ENCODE results near the gene CKB.
A peak's percentile ranks its signal among the peaks of the same experiment; 100 is the strongest.

Gene CKB

DNA sequence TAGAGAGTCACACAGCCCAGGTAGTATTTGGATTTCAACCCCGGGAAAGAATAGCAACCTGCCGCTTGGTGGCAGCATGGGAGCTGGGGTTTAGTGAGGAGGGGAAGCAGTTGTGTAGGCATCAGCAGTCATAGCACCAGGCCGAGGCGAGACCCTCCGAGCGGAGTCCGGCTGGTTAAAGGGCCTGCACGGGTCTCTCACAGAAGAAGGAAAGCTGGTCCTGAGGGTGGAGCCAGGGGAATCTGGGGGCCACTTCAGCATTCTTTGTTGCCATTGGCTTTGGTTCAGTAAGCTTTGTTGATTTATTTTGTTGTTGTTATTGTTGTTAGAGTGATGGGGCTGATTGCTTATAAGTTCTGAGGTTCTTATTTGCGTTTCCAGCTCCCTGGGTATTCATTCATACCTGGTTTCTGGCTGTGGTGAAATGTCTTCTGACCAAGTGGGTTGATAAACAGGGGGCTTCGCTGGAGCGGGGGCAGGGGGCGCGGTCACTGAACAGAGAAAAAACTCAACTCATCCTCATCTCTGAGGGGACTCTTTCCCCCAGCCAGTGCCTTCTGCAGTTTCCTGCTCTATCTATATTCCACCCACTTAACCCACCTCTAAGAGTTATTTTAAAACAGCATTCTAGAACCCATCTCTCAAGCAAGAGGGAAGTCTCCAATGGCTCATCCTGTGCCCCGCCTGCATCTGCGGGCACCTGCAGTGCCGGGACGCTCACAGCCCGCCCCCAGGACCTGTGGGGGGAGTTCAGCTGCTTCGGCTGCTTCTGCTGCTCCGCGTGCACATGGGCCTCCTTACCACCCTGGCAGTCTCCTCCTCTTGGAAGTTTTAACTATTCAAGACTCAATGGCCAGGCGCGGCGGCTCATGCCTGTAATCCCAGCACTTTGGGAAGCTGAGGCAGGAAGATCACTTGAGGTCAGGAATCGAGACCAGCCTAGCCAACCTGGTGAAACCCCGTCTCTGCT, 11.6 kb downstream of the CKB start:
- DNase-seq (ENCODE audit: low read depth), result no peak

DNA sequence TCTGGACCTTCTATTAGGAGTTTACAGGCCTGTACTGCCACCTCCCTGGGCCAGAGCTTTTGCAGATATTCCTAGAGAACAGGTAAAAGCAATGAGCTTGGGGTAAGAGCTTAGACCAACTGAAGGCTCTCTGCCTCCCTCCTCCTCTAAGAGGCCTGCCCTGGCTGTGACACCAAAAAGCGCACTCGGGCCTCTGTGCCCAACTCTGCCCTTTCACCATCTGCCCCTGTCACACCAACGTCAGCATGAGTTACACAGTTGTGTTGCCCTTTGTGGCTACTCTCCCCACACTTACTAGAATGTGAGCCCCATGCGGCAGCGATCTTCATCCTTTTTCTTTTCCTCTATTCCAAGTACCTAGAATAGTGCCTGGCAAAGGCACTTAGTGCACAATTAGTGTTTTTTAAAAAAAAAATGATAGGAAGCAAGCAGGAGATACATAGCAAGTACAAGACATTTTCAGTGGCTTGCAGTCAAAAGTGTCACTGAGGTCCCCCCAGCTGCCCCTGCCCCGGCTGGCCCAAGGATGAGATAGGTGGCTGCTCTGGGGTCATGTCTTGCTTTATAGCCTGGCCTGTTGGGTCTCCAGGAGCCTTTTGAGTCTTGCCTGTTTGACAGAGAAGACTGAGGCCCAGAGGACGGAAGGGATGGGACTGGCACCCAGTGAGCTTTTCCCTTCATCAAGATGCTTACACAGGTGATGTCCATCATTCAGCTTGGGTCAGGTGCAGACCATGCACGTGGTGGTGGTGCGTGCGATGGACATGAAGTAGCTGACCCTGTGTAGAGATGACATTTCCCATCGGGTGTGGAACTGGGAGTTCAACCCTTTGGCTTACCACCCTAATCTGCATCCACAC, 12.5 kb downstream of the CKB start:
- no peak for DNase-seq (ENCODE audit: low read depth)

DNA sequence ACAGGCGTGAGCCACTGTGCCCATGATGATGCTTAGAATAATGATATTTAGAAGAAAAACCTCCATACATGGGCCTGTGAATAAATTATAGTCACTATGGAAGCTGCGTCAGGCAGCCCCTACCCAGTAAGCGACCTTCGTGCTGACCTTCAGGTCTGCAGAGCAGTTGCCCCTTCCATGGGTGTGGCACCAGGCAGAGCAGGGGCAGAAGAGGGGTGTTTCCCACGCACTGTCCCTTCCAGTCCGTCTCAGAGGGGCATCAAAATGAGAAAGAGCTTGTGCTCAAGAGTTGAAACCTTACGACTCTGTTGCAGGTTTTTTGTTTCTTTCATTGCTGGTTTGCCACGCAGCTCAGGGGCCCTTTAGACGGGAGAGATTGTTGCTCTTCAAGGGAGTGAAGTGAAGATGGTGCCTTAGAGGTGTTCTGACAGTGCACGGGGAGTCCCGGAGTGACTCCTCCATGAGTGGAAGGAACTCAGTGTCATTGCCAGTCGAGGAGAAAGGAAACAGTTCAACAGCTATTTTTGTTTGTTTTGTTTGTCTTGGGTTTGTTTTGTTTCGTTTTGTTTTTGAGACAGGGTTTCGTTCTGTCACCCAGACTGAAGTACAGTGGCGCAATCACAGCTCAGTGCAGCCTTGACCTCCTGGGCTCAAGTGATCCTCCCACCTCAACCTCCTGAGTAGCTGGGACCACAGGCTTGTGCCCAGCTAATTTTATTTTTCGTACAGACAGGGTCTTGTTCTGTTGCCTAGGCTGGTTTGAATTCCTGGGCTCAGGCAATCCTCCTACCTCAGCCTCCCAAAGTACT, 13.9 kb downstream of the CKB start:
- DNase-seq (ENCODE audit: low read depth), result no peak

DNA sequence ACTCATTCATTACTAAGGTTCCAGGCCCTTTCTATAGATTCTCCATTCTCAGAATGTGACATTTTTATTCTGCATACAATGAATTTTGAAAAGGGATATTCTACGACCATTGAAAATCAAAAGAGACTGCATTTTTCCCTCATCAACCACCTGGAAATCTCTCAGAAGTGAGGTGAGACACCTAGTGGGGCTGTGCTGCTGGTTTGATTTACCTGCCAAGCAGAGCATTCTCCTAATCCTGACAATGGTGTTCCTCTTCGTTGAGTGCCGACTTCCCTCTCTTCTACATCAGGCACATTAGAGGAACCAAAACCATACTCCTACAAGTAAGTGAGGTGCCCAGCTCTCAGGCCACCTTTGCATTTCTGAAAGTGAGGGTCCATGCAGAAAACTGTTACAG, 14.9 kb downstream of the CKB start:
- DNase-seq (ENCODE audit: low read depth), result no peak

DNA sequence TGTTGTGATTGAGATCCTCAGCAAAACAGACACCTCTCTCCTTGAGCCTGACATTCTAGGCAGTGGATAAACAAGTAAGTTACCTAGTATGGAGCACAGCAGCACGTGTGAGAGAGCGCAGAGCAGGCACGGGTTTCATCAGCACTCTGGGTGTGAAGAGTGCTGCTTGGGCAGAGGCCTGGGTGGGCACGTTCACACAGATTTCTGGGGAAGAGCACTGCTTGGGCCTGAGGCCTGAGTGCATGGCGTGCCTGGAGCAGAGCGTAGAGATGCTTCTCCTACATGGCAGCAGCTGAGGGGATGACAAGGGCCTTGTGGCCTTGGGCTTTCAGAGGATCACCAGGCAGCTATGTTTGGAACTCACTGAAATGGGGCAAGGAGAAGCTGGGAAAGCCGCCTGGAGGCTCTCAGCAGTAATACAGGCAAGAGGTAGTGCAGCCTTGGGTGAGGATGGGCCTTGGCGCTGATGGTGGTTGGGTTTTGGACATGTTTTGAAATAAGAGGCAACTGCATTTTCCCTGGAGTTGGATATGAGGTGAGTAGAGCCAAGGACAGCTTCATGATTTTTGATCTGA, 17.6 kb downstream of the CKB start:
- no peak for DNase-seq (ENCODE audit: low read depth)

DNA sequence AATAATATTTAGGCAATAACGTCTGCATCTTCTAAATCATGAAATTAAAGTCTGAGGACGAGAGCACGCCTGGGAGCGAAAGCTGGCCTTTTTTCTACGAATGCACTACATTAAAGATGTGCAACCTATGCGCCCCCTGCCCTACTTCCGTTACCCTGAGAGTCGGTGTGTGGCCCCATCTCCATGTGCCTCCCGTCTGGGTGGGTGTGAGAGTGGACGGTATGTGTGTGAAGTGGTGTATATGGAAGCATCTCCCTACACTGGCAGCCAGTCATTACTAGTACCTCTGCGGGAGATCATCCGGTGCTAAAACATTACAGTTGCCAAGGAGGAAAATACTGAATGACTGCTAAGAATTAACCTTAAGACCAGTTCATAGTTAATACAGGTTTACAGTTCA, 19.3 kb downstream of the CKB start:
- DNase-seq (ENCODE audit: low read depth), result no peak

DNA sequence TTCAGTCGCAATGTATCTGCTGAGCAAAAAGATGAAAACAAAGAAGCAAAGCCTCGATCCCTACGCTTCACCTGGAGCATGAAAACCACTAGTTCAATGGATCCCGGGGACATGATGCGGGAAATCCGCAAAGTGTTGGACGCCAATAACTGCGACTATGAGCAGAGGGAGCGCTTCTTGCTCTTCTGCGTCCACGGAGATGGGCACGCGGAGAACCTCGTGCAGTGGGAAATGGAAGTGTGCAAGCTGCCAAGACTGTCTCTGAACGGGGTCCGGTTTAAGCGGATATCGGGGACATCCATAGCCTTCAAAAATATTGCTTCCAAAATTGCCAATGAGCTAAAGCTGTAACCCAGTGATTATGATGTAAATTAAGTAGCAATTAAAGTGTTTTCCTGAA, 19.8 kb downstream of the CKB start:
- no peak for DNase-seq (ENCODE audit: low read depth)

DNA sequence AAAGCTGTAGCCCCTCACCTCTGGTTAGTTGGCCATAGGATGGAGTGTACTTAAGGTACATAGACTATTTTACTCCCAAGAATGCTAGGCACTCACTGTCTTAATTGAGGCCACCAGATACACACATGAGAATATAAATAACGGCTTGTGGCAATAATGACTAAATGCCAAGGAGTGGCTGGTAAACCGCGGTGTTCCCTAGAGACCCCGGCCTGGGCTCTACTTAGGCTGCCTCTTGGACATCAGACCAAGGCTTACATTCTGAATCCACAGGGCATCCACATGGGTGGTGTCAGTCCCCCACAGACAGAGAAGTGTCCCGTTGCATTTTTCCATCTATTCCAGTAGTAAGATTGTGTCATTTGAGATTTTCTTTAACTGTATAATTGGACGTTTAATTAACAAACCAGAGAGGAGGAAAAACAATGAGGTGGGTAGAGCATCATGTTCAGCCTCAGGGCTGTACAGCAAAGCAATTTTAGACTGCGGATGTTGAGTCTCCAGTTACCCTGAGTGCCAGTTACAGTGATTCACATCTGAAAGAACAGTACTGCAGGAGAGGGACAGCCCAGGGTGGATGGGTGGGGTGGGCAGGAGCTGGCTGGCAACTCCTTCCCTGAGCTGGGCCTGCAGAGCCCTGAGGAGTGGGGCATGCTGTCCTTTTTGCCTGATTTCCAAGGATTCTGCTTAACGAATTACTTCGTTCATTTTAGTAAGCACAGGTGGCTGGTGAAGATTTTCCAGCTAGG, 20.5 kb downstream of the CKB start:
- DNase-seq (ENCODE audit: low read depth), result no peak

DNA sequence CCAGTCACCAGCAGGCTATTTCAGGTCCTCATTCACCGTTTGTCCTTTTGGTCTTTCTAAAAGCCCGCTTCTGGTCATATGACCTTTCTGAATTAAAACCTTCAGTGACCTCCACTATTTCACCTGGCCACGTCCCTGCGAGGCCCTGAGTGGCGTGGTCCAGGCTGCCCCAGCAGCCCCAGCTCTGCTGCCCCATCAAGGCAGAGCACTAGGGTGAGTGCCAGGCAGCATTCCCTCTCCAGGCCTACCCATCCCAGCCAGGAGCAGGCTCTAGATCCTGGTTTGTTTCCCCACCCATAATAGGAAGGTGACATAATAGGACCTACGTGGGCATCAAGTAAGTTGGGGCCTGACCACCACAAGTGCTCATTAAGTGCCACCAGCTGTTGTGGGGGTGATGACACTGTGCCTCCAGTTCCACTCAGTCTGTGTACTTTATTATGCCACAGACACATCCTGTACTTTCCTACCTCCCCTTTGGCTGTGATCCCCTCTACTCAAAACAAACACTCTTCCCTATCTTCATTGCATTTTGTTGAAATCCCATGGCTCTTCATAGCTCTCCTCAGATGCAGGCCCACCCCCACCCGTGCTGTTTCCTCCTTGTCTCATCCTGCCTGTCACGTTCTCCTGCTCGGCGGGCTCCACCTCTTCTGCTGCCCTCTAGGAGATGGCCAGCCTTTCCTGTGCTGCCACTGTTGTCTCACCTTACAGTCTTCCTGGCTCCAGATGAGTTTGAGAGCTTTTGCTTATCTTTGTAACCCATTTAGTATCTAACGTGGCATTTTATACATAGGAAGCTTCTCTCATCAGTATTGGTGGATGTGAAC, 21.4 kb downstream of the CKB start:
- DNase-seq (ENCODE audit: low read depth), result no peak

DNA sequence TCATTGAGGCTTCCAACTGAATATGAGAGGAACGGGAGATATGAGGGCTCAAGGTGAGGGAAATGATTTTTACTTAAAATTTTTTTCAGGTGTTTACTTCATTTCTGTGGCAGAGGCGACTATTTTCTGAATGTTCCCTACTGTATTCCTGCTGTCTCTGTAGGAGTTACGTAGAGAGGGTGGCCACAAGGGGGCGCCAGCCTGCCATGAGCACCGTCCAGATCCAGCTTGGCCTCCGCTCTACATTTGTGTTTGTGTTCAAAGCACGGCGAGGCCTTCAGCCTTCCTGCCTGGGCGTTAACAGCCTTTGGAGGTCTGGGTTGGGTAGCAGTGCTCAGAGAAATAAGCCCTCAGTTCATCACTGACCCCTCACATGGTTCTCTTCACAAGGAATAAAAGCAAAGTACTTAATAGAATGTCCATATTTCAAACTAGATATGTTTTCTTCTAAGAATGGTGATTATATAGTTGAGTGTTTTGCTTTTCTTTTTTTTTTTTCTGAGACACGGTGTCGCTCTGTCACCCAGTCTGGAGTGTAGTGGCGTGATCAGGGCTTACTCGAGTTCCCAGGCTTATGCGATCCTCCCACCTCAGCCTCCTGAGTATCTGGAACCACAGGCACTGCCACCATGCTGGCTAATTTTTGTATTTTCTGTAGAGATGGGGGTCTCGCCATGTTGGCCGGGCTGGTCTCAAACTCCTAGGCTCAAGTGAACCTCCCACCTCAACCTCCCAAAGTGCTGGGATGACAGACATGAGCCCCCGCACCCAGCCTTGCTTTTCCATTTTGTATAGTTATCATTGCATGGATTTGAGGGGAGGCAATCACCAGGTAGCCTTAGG, 22.3 kb downstream of the CKB start:
- peak; percentile 66 for DNase-seq (ENCODE audit: low read depth)

DNA sequence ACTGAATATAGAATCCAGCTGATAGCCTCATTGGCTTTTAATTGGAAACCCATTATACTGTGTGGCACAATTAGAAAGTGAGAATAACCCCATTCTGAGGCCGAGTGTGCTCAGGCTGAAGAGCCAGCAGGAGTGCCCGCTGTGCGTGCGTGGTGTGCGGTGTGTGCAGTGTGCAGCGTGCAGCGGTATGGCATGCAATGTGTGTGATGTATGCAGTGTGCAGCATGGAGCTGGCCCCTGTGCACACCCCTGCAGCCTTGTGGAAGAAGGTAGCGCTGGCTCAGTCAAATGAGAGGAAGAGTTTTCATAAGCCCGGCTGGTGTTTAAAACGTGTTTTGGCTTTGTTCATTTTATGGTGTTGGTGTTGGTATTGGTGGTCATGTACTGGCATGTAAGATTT, 22.9 kb downstream of the CKB start:
- no peak for DNase-seq (ENCODE audit: low read depth)

DNA sequence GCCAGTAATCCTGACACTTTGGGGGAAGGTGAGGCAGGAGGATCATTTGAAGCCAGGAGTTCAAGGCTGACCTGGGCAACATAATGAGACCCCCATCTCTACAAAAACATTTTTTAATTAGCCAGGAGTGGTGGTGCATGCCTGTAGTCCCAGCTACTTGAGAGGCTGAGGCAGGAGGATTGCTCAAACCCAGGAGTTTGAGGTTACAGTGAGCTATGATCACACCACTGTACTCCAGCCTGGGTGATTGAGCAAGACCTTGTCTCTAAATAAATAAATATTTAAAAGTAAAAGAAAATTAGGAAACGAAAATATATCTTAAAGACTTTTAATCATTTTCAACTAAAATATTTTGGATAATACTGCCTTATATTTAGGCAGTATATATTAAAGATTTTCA, 25.9 kb downstream of the CKB start:
- DNase-seq (ENCODE audit: low read depth), result no peak

DNA sequence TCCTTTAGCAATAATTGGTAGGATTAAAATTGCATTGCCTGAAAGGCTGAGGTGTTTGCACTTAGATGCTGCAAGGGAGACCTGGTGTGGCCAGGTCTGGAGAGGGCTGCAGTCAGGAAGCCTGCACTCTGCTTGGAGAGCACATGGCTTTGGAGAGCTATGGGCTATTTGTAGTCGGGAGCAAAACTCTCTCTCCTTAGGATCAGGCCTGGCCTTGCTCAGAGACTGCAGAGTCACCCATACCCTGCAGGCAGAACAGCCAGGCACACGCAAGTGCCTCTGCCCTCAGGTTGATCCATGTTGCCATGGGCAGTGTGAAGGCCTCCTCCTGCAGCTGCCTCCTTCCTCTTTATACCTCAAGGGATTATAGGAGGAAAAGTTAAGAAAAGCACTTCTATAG, 26.8 kb downstream of the CKB start:
- DNase-seq (ENCODE audit: low read depth), result no peak

DNA sequence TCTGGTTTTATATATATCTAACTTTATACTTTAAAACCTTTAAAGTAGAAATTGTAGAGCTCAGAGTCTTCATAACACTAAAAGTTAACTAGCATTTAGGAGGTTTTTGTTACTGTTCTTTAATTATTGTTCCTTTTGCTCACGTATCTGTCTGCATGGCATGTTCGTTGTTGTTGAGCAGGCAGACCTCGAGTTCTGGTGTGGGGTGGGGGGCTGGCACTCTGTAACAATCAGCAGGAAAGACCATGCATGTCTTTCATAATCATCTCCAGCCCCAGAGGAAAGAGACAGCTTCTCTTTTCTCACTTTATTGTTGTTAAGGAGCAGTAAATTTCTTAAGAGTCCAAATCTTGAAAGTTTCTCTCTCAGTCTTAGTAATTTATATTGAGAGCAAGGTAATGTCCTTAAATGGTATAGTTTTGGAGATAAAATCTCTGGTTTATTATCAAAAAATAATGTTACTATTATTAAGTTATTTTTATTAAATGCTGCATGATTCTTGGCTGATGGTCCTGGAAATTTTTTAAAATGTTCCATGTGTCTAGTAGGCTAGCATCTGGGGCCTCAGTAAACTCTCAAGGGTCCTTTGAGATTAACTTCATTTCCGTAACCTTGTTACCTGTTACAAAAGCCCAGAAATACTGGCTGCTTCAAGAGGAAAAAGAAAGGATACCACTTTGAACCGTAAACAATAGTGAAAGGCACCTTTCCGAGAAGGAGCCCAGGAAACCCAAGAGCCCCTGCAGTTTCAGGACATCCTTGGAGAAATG, 30.3 kb downstream of the CKB start:
- DNase-seq (ENCODE audit: low read depth), result no peak

DNA sequence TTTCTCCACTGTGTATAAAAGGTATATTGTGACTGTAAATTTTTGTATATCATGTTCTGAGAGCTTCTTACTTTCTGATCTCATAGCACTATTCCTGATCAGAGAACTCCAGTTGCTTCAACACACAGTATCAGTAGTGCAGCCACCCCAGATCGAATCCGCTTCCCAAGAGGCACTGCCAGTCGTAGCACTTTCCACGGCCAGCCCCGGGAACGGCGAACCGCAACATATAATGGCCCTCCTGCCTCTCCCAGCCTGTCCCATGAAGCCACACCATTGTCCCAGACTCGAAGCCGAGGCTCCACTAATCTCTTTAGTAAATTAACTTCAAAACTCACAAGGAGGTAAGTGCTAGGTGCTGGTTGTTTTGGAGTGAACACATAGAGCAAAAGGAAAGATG, 30.9 kb downstream of the CKB start:
- DNase-seq (ENCODE audit: low read depth), result no peak

DNA sequence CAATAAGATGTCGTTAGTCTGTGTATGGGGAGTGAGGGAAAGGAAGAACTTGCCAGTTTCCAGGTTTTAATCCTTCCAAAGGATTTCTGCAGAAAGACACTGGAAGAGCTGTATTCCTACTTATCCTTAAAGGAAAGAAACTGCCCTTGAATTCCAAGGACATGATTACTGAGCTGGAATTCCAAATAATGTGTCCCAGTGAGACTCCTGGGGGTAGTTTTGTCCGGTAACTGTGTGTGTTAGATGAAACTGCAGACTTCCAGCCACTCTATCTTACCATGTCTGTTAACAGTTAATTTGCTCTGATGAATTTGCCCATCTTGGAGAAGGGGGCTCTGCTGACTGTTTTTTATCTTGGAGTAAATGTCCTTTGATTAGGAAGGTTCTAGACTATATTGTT, 33.0 kb downstream of the CKB start:
- DNase-seq (ENCODE audit: low read depth), result no peak

DNA sequence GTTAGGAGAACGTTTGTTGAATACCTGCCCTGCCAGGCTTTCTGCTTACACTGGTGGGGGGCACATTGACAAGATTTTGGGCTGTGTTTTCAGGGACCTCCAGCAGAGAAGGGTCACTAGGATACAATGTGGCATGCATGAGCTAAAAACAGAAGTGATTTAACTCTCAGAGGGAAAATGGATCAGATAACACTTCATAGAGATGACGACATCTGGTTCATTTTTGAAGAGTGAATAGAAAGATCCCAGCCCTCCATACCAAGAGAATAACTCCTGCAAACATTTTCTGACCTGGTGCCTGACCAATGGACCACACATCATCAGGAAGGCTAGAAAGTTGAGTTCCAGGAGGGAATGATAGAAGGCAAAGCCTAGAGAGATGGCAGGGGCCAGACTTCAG, 33.7 kb downstream of the CKB start:
- no peak for DNase-seq (ENCODE audit: low read depth)

DNA sequence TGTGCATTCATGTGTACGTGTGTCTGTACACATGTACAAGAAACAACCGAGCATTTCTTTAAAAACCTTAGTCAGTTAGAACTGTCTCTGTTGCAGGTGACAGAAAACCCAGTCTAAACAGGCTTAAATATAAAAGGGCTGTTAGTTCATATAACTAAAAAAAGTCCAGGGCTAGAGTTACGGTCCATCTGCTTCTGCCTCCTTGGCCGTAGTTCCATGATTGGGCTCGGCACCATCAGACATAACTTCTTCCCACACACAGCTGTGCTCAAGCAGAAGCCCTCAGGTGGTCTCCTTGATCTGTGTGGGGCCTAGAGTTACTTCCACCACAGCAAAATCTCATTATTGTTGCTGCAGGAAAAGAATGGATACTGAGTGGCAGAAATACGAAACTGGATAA, 34.6 kb downstream of the CKB start:
- no peak for DNase-seq (ENCODE audit: low read depth)

DNA sequence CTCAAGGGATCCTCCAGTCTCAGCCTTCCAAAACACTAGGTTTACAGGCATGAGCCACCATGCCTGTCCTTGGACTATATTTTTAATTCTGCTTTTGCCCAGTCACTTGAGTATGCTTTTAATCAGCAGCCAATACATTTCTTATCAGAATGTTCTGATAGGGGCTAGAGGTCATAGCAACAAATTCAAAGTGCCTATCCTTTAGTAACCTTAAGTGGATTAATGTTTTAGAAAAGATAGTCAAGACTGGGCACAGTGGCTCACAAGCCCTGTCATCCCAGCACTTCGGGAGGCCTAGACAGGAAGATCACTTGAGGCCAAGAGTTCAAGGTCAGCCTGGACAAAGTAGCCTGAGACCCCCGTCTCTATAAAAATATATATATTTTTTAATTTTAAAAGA, 37.1 kb downstream of the CKB start:
- DNase-seq (ENCODE audit: low read depth), result no peak
